HG03108 (cell line): Measurements from ENCODE around the gene OPN5.

Experiments used
- ATAC-seq: cut with Tn5 transposase; IDR thresholded peaks from one replicate; pipeline ENCODE4 v1.9.1; 2021; ENCODE audit warnings: moderate library complexity; ENCODE audit not compliant: unreplicated experiment

The OPN5 gene

GRCh38 chr6:47787620-47788497 lies 6.0 kb downstream of the OPN5 start:
- peak; percentile 75 for ATAC-seq

- no peak for ATAC-seq
Observed at GRCh38 chr6:47788498-47788884, 6.7 kb downstream of the OPN5 start.

GRCh38 chr6:47789553-47789952 lies 7.7 kb downstream of the OPN5 start:
- no peak for ATAC-seq

- ATAC-seq = no peak
Observed at GRCh38 chr6:47792216-47792733, 10.4 kb downstream of the OPN5 start.

- no peak for ATAC-seq
Observed at GRCh38 chr6:47794577-47795135, 12.8 kb downstream of the OPN5 start.

GRCh38 chr6:47801984-47802383 lies 20.2 kb downstream of the OPN5 start:
- no peak for ATAC-seq

- ATAC-seq = no peak
Observed at GRCh38 chr6:47804821-47805220, 23.0 kb downstream of the OPN5 start.

- ATAC-seq = no peak
Observed at GRCh38 chr6:47809873-47810272, 28.0 kb downstream of the OPN5 start.

GRCh38 chr6:47810885-47811284 lies 29.1 kb downstream of the OPN5 start:
- ATAC-seq = no peak

- ATAC-seq = no peak
Observed at GRCh38 chr6:47811443-47811842, 29.6 kb downstream of the OPN5 start.

- ATAC-seq = no peak
Observed at GRCh38 chr6:47817749-47818148, 35.9 kb downstream of the OPN5 start.

GRCh38 chr6:47819461-47819860 lies 37.6 kb downstream of the OPN5 start:
- no peak for ATAC-seq

GRCh38 chr6:47822856-47823554 lies 41.2 kb downstream of the OPN5 start:
- ATAC-seq = no peak

GRCh38 chr6:47832386-47833100 lies 50.7 kb downstream of the OPN5 start:
- no peak for ATAC-seq

GRCh38 chr6:47834196-47834595 lies 52.4 kb downstream of the OPN5 start:
- ATAC-seq = no peak

GRCh38 chr6:47836046-47836445 lies 54.2 kb downstream of the OPN5 start:
- ATAC-seq = no peak

GRCh38 chr6:47836639-47837038 lies 54.8 kb downstream of the OPN5 start:
- no peak for ATAC-seq

GRCh38 chr6:47839645-47840044 lies 57.8 kb downstream of the OPN5 start:
- ATAC-seq = no peak

GRCh38 chr6:47844881-47845280 lies 63.0 kb downstream of the OPN5 start:
- no peak for ATAC-seq

- no peak for ATAC-seq
Observed at GRCh38 chr6:47846752-47847151, 64.9 kb downstream of the OPN5 start.

- no peak for ATAC-seq
Observed at GRCh38 chr6:47851091-47851490, 69.3 kb downstream of the OPN5 start.
